HepG2 (cell line): ENCODE results near the gene TCEAL3. TPM values are rescaled to one million over a fixed set of nuclear protein-coding genes. Genes with fewer than 3 reads are reported as not detected.
"Not testable (repeated sequence)": the region's sequence is repeated elsewhere in the genome, so short reads cannot be mapped to it uniquely, and the experiment has no call there.

Experiments
- ATAC-seq: fragments of 200-7000 bp; cut with Tn5 transposase; 3 replicates; pipeline ENCODE4 v1.9.1; 2020; ENCODE audit warnings: mild to moderate bottlenecking, moderate library complexity
- BruUV-seq: library from RNA; stranded (reverse); fragments of 400-500 nt; replicated peaks from 2 replicates; lab custom pipeline; 2021; lab: Mats Ljungman, UMichigan
- CTCF ChIA-PET: fragments of 300-600 bp; formaldehyde crosslinking; extraction: SDS; loops from one replicate; lab custom pipeline; 2021; ENCODE audit warnings: low total read pairs, inconsistent platforms, low intra/inter-chr PET ratio; lab: Yijun Ruan, JAX
- POLR2A ChIA-PET: fragments of 350-600 bp; sonication (Branson Sonifier 250); formaldehyde crosslinking; loops from one replicate; lab custom pipeline; 2020; ENCODE audit warnings: antibody characterized with exemption, inconsistent platforms; lab: Yijun Ruan, JAX
- DNase-seq: peaks from one replicate; pipeline ENCODE4 v3.0.0-alpha.2; 2015; ENCODE audit warnings: low spot score
- FAIRE-seq: peaks from 3 replicates; lab custom pipeline; 2011; peaks lifted over from hg19 to GRCh38; lab: Jason Lieb, UNC
- H2AFZ ChIP-seq: one replicate; pipeline ENCODE4 v1.6.1; 2011; ENCODE audit warnings: low read length, inconsistent platforms
- H3K27ac ChIP-seq: fragments of 300-600 bp; 3 replicates; pipeline ENCODE4 v1.8.0; 2011; ENCODE audit warnings: mixed run types, mild to moderate bottlenecking, mixed read lengths, low read length, inconsistent platforms; ENCODE audit not compliant: insufficient read depth; ENCODE audit errors: extremely low read length
- H3K27me3 ChIP-seq, 2 experiments: fragments of 200-600 bp in 1 of 2; 2 replicates in 1 of 2; 3 replicates in 1 of 2; pipeline versions ENCODE4 v1.6.0 to v1.8.0; 2011; ENCODE audit warnings: low read length in 2 of 2, mild to moderate bottlenecking in 2 of 2, moderate library complexity in 2 of 2, inconsistent platforms in 1 of 2; ENCODE audit not compliant: insufficient read depth in 2 of 2, control insufficient read depth in 1 of 2
- H3K36me3 ChIP-seq, 2 experiments: fragments of 200-600 bp in 1 of 2; replicated peaks in 1 of 2; 2 replicates in 1 of 2; 3 replicates in 1 of 2; pipeline versions ENCODE4 v1.5.1 to v1.8.0; 2011; ENCODE audit warnings: low read length in 2 of 2, inconsistent platforms in 1 of 2; ENCODE audit not compliant: insufficient read depth in 2 of 2, control insufficient read depth in 1 of 2
- H3K4me1 ChIP-seq: 2 replicates; pipeline ENCODE4 v1.5.1; 2012; ENCODE audit warnings: low read length, inconsistent platforms; ENCODE audit not compliant: insufficient read depth
- H3K4me2 ChIP-seq: 2 replicates; pipeline ENCODE4 v1.6.0; 2011; ENCODE audit warnings: low read depth, low read length, inconsistent platforms
- H3K4me3 ChIP-seq, 3 experiments: fragments of 200-600 bp in 1 of 3; sonication (generic), shearing (Covaris generic) in 1 of 3; replicated peaks in 1 of 3; 2 replicates each; pipeline ENCODE4 v1.5.1; 2011 to 2016; ENCODE audit warnings: low read length in 3 of 3, inconsistent platforms in 2 of 3, low read depth in 2 of 3, mild to moderate bottlenecking in 2 of 3, control low read depth in 1 of 3, mixed read lengths in 1 of 3; ENCODE audit not compliant: insufficient read depth in 1 of 3
- H3K79me2 ChIP-seq: one replicate; pipeline ENCODE4 v1.6.1; 2011; ENCODE audit warnings: low read length, inconsistent platforms; ENCODE audit not compliant: insufficient read depth
- H3K9ac ChIP-seq: 2 replicates; pipeline ENCODE4 v1.6.0; 2011; ENCODE audit warnings: mild to moderate bottlenecking, low read depth, low read length, inconsistent platforms; ENCODE audit not compliant: insufficient read depth
- H3K9me3 ChIP-seq: 2 replicates; pipeline ENCODE4 v1.5.1; 2012; ENCODE audit warnings: mild to moderate bottlenecking, low read length
- H4K20me1 ChIP-seq: 2 replicates; pipeline ENCODE4 v1.6.0; 2011; ENCODE audit warnings: inconsistent platforms, mild to moderate bottlenecking, low read length, moderate library complexity; ENCODE audit not compliant: insufficient read depth
- ZNF761 ChIP-seq: sonication (generic); formaldehyde crosslinking; conservative IDR thresholded peaks from 2 replicates; pipeline ENCODE4 v1.4.0; 2020; ENCODE audit warnings: mild to moderate bottlenecking, missing genetic modification reagents
- WGBS: methylation state at CpG from one replicate; pipeline ENCODE4 v1.1.6; 2017; ENCODE audit warnings: low lambda C conversion rate; 5-methylcytosine and 5-hydroxymethylcytosine counted together
- in situ Hi-C: cut with HindIII; loops from 2 replicates; pipeline ENCODE4 v1.10.0; 2017; ENCODE audit warnings: low pct_unique_long_range_greater_than_20kb; ENCODE audit not compliant: extremely low pct_ligation_motif_present
- intact Hi-C: fragments of 100-400 bp; cut with micrococcal nuclease; formaldehyde crosslinking; loops from one replicate; pipeline ENCODE4 v1.10.0; 2022; ENCODE audit not compliant: unreplicated experiment
- polyA plus RNA-seq, 8 experiments: library from polyadenylated mRNA; depleted of rRNA in 3 of 8; stranded (reverse) in 7 of 8; unstranded in 1 of 8; fragments of >200 nt; fragmentation: Illumina TruSeq in 4 of 8; extraction: Trizol in 4 of 8; gene quantifications; 2 replicates each; pipeline versions ENCODE4 v1.2.1 to v1.2.3, GENCODE V29; 2011 to 2016; ENCODE audit warnings: low read depth in 4 of 8, missing spikeins in 1 of 8, mixed read lengths in 1 of 8; ENCODE audit not compliant: insufficient read depth in 1 of 8
- total RNA-seq, 5 experiments: library from RNA; depleted of rRNA; stranded (reverse); fragments of >200 nt; fragmentation: Illumina TruSeq; extraction: Trizol; gene quantifications; 2 replicates each; pipeline ENCODE4 v1.2.3, GENCODE V29; 2016; ENCODE audit warnings: low read depth in 1 of 5

TCEAL3 gene
- total and polyA plus RNA-seq, 2 of the 13 experiments (the other 11 are each of a cell fraction or from before 2014, with no cell fraction given): 0.09 to 0.12 TPM

GRCh38 chrX:103592295-103592694, 15.5 kb upstream of the TCEAL3 start:
- H3K4me3 ChIP-seq, H3K36me3 ChIP-seq, H3K27ac ChIP-seq, H2AFZ ChIP-seq, in situ Hi-C loops, FAIRE-seq, H4K20me1 ChIP-seq, H3K4me2 ChIP-seq, DNase-seq, BruUV-seq, H3K79me2 ChIP-seq, H3K9me3 ChIP-seq, H3K4me1 ChIP-seq, H3K9ac ChIP-seq, intact Hi-C loops, ATAC-seq, H3K27me3 ChIP-seq, CTCF ChIA-PET, POLR2A ChIA-PET: not testable (repeated sequence)
- WGBS: 95% methylated on average over 1 of the region's 1 CpG

GRCh38 chrX:103595202-103595601, 12.6 kb upstream of the TCEAL3 start:
- H3K4me3 ChIP-seq, H3K79me2 ChIP-seq, H3K36me3 ChIP-seq, in situ Hi-C loops, H3K9me3 ChIP-seq, FAIRE-seq, H3K4me2 ChIP-seq, H3K4me1 ChIP-seq, DNase-seq, H3K9ac ChIP-seq, BruUV-seq, H2AFZ ChIP-seq, intact Hi-C loops, ATAC-seq, H4K20me1 ChIP-seq, H3K27me3 ChIP-seq, POLR2A ChIA-PET, H3K27ac ChIP-seq: not testable (repeated sequence)
- 95% methylated on average over 3 of the region's 6 CpGs for WGBS
- TF ChIP-seq ZNF761: peak; percentile 97
- TF ChIP-seq, all 625 proteins: peak for 1; not testable (repeated sequence) for 624
- CTCF ChIA-PET: not testable (repeated sequence)
